GM19025 (cell line): ENCODE measurements around the gene TSR3.

Experiments
- ATAC-seq: cut with Tn5 transposase; IDR thresholded peaks from one replicate; pipeline ENCODE4 v1.9.1; 2021; ENCODE audit warnings: mild to moderate bottlenecking, low read depth, moderate library complexity; ENCODE audit not compliant: unreplicated experiment

Gene TSR3

DNA sequence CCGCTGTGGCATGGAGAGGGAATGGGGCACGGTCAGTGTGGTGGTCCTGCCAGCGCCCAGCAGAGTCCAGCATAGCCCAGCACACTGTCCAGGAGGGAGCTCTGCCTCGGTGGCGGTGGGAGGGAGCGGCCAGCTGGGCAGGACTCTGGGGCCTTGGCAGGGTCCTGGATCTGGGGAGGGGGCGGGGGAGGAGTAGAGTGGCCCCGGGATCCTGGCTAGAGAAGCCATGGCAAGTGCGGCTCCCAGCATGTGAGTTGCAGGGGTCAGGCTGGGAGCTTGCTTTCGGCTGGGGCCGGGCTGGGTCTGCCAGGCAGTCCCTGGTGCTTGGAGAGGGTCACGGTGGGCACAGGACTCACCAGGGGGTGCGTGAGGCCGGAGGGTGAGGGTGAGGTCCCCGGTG, 3.9 kb upstream of the TSR3 start:
- ATAC-seq = no peak

DNA sequence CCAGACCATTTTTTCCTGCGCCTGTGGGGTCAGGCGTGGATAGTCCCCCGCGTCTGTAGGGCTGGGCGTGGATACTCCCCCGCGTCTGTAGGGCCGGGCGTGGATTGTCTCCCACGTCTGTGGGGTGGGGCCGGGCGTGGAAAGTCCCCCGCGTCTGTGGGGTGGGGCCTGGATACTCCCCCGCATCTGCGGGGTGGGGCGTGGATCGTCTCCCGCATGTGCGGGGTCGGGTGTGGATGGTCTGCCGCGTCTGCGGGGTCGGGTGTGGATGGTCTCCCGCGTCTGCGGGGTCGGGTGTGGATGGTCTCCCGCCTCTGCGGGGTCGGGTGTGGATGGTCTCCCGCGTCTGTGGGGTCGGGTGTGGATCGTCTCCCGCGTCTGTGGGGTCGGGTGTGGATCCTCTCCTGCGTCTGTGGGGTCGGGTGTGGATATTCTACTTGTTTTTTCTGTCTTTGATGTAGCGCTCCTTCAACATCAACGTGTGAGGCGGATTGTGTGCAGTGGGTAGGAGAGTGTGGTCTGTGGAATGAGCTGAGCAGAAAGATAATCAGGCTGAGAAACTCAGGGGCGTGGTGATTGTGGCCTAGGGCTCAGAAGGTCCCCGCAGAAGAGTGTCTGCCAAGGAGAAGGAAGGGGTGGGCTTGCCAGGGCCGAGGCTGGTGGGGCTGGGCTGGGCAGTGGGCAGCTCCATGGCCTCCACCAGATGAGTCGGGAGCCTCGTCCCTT, 3.3 kb upstream of the TSR3 start:
- no peak for ATAC-seq

DNA sequence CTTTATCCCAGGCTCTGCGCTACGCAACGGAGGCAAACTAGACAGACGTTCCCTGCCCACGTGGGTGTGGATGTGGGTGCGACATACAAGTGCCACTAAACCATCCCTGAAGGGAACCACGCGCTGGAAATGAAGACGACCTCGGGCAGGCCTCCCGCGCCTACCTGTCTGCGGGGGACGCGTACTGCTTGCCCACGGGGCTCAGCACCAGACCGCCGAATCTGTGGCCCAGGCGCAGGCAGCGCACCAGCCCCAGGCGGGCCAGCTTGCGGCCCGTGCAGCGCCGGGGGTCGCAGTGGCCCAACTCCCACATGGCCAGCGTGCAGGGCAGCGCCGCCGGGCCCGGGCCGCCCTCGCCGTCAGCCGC, 480 bp downstream of the TSR3 start:
- ATAC-seq = peak; percentile 12

- ATAC-seq = no peak
Measured at GRCh38 chr16:1350691-1351090, 987 bp downstream of the TSR3 start.

DNA sequence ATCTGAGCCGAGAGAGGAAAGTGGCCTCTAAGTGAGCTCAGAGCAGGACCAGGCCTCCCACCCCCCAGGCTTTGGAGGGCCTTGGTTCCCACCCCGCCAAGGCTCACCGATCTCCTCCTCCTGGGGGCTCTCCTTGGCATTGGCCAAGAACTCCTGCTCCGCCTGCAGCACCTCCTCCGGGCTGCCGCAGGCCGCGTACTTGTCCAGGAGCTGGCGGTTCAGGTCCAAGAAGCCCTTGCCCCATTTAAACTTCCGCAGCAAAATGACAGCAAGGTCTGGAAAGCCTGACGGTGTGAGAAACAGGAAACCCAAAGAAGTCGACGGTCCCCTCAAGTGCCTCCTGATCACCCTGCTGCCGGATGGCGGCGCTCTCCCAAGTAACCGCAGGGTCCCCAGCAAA, 1.7 kb downstream of the TSR3 start:
- ATAC-seq = no peak

DNA sequence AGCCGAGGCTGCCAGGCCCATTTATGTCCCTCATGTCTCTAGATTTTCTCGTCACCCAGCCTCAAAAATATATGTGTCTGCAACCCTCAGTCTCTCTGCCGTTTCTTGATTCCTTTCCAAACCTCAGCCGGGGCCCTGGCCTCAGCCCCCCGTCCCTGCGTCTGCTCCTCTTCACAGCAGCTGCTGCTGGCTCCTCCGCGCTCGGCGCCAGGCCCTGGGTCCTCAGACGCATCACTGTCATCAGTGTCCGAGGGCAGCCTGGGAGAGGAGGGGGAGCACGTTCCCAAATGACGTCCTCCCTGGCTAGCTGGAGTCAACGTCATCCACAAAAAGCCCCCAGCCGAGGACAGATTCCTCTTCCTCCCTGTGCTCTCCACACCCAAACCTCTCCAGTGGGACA, 2.3 kb downstream of the TSR3 start:
- no peak for ATAC-seq

DNA sequence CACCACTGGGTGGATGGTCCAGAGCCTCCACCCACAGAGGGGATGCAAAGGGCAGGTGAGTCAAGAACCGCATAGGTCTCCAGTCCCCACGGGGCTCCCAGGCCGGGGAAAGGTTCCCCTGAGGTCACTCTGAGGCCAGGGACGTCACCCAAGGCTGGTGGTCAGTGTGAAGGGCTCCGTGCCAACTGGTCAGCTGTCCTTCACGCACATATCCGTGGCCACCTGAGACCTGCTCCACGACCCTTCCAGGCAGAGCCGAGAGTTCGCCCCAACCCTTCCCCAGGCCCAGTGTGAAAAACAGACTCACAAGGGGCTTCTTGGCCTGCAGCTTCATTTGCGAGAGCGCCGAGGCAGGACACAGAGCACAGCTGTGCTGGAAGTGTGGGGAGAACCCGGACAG, 2.8 kb downstream of the TSR3 start:
- ATAC-seq = no peak

GRCh38 chr16:1348441-1348840, 3.2 kb downstream of the TSR3 start:
- no peak for ATAC-seq

DNA sequence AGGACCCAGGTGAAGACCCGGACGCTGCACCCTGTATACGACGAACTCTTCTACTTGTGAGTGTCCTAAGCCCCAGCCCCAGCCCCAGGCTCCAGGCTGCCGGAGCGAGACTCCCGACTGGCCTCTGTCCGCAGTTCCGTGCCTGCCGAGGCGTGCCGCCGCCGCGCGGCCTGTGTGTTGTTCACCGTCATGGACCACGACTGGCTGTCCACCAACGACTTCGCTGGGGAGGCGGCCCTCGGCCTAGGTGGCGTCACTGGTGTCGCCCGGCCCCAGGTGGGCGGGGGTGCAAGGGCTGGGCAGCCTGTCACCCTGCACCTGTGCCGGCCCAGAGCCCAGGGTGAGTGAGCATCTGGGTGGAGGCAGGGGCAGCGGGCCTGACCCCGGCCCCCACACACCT, 3.7 kb downstream of the TSR3 start:
- no peak for ATAC-seq

DNA sequence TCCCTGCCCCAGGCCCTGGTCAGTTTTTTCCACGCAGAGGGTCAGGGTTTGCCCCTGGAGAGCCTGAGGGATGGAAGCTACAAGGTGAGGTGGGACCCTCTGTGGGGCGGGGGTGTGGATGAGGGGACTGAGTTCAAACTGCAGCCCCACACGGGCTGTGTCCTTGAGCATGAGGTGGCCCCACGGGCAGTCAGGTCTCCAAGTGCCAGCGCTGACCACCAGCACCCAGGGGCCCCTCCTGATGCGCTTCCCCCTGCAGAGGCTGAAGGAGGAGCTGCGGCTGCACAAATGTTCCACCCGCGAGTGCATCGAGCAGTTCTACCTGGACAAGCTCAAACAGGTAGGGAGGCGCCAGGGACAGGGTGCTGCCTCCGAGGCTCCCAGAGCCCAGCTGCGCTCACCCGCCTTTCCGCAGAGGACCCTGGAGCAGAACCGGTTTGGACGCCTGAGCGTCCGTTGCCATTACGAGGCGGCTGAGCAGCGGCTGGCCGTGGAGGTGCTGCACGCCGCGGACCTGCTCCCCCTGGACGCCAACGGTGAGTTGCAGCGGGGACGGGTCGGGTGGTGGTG, 4.3 kb downstream of the TSR3 start:
- ATAC-seq = no peak

- ATAC-seq = no peak
Measured at GRCh38 chr16:1346422-1347285, 5.0 kb downstream of the TSR3 start.

DNA sequence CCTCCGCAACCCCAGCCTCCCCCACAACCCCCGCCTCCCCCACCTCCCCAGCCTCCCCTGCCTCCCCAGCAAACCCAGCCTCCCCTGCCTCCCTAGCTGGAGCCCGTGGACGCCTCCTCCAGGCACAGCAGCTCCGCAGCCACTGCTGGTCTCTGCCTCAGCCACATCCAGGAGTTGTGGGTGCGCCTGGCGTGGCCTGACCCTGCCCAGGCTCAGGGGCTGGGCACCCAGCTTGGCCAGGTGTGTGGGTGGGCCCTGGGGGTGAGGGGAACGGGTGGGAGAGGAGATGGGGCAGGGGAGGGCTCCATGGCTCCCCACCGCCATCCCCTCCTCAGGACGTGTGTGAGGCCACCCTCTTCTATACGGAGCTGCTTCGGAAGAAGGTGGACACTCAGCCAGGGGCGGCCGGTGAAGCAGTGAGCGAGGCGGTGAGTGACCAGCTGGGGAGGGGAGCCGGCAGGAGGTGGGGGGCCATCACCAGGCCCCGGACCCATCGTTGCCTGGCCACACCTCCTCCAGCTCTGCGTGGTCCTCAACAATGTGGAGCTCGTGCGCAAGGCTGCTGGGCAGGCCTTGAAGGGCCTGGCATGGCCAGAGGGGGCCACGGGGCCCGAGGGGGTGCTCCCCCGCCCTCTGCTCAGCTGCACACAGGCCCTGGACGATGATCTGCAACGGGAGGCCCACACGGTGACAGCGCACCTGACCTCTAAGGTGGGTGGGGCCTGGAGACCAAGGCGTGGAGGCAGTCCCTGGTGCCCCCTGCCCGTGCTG, 5.8 kb downstream of the TSR3 start:
- no peak for ATAC-seq

- ATAC-seq = no peak
Measured at GRCh38 chr16:1345087-1345486, 6.6 kb downstream of the TSR3 start.

DNA sequence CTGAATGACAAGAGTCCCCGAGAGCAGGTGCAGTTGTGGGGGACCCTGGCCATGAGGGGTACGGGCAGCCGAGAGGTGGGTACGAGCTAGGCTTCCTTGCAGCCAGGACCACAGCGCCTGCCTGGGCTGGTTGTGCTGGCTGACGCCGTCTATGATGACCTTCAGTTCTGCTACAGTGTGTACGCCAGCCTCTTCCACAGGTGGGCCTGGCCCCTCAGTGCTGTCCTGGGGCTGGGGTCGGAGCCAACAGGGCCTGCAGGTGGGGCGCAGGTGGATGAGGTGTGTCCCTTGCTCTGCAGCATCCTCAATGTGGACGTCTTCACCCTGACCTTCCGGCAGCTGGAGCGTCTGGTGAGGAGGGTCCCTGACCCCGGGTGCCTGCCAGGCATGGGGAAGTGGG, 7.2 kb downstream of the TSR3 start:
- ATAC-seq = no peak

- no peak for ATAC-seq
Measured at GRCh38 chr16:1343428-1344242, 8.0 kb downstream of the TSR3 start.

- ATAC-seq = peak; percentile 90
Measured at GRCh38 chr16:1342526-1343427, 8.9 kb downstream of the TSR3 start.

GRCh38 chr16:1341495-1342420, 9.9 kb downstream of the TSR3 start:
- no peak for ATAC-seq
